Activated T-helper 2 cell treated with anti-CD3 and anti-CD28 coated beads, Interferon-gamma antibody, Interleukin-2, Interleukin-4, amounts not matched to agents 10 μg/mL and 5 μg/mL and 100 μg/mL, durations not matched to agents 14 hours and 24 hours and 36 hours (primary cell): ENCODE measurements around the gene DDX59. TPM values are rescaled to one million over a fixed set of nuclear protein-coding genes. Genes with fewer than 3 reads are reported as not detected.
A peak's percentile ranks its signal among the peaks of the same experiment; 100 is the strongest.

Experiments
- DNase-seq: peaks from one replicate; pipeline ENCODE4 v3.0.0; 2021; ENCODE audit warnings: low spot score
- H3K27ac Mint-ChIP-seq: one replicate; pipeline ENCODE4 v1.8.0; 2021; ENCODE audit warnings: mixed read lengths
- H3K27me3 Mint-ChIP-seq: one replicate; pipeline ENCODE4 v1.8.0; 2021; ENCODE audit warnings: low read depth, mixed read lengths
- H3K36me3 Mint-ChIP-seq: one replicate; pipeline ENCODE4 v1.8.0; 2021; ENCODE audit warnings: low read depth, mixed read lengths
- H3K4me1 Mint-ChIP-seq: one replicate; pipeline ENCODE4 v1.8.0; 2021; ENCODE audit warnings: low read depth, mixed read lengths
- H3K4me3 Mint-ChIP-seq: one replicate; pipeline ENCODE4 v1.8.0; 2021; ENCODE audit warnings: low read depth, mild to moderate bottlenecking, moderate library complexity, mixed read lengths
- H3K9me3 Mint-ChIP-seq: one replicate; pipeline ENCODE4 v1.8.0; 2021; ENCODE audit warnings: mixed read lengths
- intact Hi-C: fragments of 100-400 bp; cut with micrococcal nuclease; formaldehyde crosslinking; loops from one replicate; pipeline ENCODE4 v1.15.1; 2023
- total RNA-seq: library from RNA; stranded (reverse); gene quantifications from 2 replicates; pipeline ENCODE4 v1.2.3, GENCODE V29; 2022

The DDX59 gene
- total RNA-seq, 1 donor from 2014 or later = 20.4 TPM

GRCh38 chr1:200686620-200687019 lies 16.9 kb upstream of the DDX59 start:
- H3K4me1 Mint-ChIP-seq = no peaks in the 10 kb centered on the region
- H3K4me3 Mint-ChIP-seq = no peak overlapping the region
- no peak overlapping the region for H3K27ac Mint-ChIP-seq
- no peaks in the 10 kb centered on the region for H3K36me3 Mint-ChIP-seq
- H3K27me3 Mint-ChIP-seq = peaks cover 14% of the 10 kb centered on the region
- intact Hi-C loops = no loop called here
- no peak for DNase-seq
- H3K9me3 Mint-ChIP-seq = no peaks in the 10 kb centered on the region

GRCh38 chr1:200684015-200684414 lies 14.3 kb upstream of the DDX59 start:
- no peaks in the 10 kb centered on the region for H3K36me3 Mint-ChIP-seq
- H3K9me3 Mint-ChIP-seq = no peaks in the 10 kb centered on the region
- no peak overlapping the region for H3K27ac Mint-ChIP-seq
- intact Hi-C loops = no loop called here
- peaks cover 14% of the 10 kb centered on the region for H3K27me3 Mint-ChIP-seq
- no peak overlapping the region for H3K4me3 Mint-ChIP-seq
- no peaks in the 10 kb centered on the region for H3K4me1 Mint-ChIP-seq
- DNase-seq = no peak

GRCh38 chr1:200683298-200683697 lies 13.6 kb upstream of the DDX59 start:
- Mint-ChIP-seq H3K27ac (no peak overlapping the region), H3K9me3 (no peaks in the 10 kb centered on the region), H3K27me3 (peaks cover 12% of the 10 kb centered on the region), H3K4me1 (no peaks in the 10 kb centered on the region), H3K36me3 (no peaks in the 10 kb centered on the region), H3K4me3 (no peak overlapping the region)
- intact Hi-C loops = no loop called here
- DNase-seq = no peak

- DNase-seq = no peak
- intact Hi-C loops = no loop called here
- Mint-ChIP-seq H3K27ac (no peak overlapping the region), H3K9me3 (no peaks in the 10 kb centered on the region), H3K4me3 (no peak overlapping the region), H3K27me3 (peaks cover 5% of the 10 kb centered on the region), H3K4me1 (no peaks in the 10 kb centered on the region), H3K36me3 (no peaks in the 10 kb centered on the region)
Measured at GRCh38 chr1:200681231-200681630, 11.5 kb upstream of the DDX59 start.

- Mint-ChIP-seq H3K36me3 (no peaks in the 10 kb centered on the region), H3K4me1 (peaks cover 10% of the 10 kb centered on the region), H3K9me3 (no peaks in the 10 kb centered on the region), H3K4me3 (no peak overlapping the region), H3K27ac (no peak overlapping the region), H3K27me3 (peaks cover 3% of the 10 kb centered on the region)
- intact Hi-C loops = no loop called here
- DNase-seq = no peak
Measured at GRCh38 chr1:200676829-200677228, 7.1 kb upstream of the DDX59 start.

GRCh38 chr1:200675588-200675852 lies 5.8 kb upstream of the DDX59 start:
- intact Hi-C loops = no loop called here
- Mint-ChIP-seq H3K9me3 (no peaks in the 10 kb centered on the region), H3K27ac (no peak overlapping the region), H3K27me3 (peaks cover 3% of the 10 kb centered on the region), H3K4me1 (peaks cover 14% of the 10 kb centered on the region), H3K36me3 (no peaks in the 10 kb centered on the region), H3K4me3 (no peak overlapping the region)
- no peak for DNase-seq

- no peak for DNase-seq
- Mint-ChIP-seq H3K4me1 (peaks cover 14% of the 10 kb centered on the region), H3K9me3 (no peaks in the 10 kb centered on the region), H3K27ac (no peak overlapping the region), H3K4me3 (no peak overlapping the region), H3K36me3 (no peaks in the 10 kb centered on the region), H3K27me3 (peaks cover 3% of the 10 kb centered on the region)
- intact Hi-C loops = loop anchor here (5.0 kb wide), 2 partner anchors 62 to 342 kb away; partner anchors contain the start of gene CAMSAP2
Measured at GRCh38 chr1:200674838-200675587, 5.3 kb upstream of the DDX59 start.

- peaks cover 14% of the 10 kb centered on the region for H3K4me1 Mint-ChIP-seq
- H3K36me3 Mint-ChIP-seq = no peaks in the 10 kb centered on the region
- intact Hi-C loops = loop anchor here (5.0 kb wide), 2 partner anchors 63 to 343 kb away; partner anchors contain the start of gene CAMSAP2
- DNase-seq = no peak
- no peaks in the 10 kb centered on the region for H3K9me3 Mint-ChIP-seq
- peaks cover 3% of the 10 kb centered on the region for H3K27me3 Mint-ChIP-seq
- H3K27ac Mint-ChIP-seq = no peak overlapping the region
- H3K4me3 Mint-ChIP-seq = no peak overlapping the region
Measured at GRCh38 chr1:200673952-200674823, 4.5 kb upstream of the DDX59 start.

GRCh38 chr1:200671235-200671786 lies 1.6 kb upstream of the DDX59 start:
- intact Hi-C loops = loop anchor here (5.0 kb wide), 2 partner anchors 66 to 346 kb away; partner anchors contain the start of gene CAMSAP2
- Mint-ChIP-seq H3K4me3 (peak overlapping the region; percentile 57), H3K4me1 (peaks cover 24% of the 10 kb centered on the region), H3K9me3 (no peaks in the 10 kb centered on the region), H3K27me3 (no peaks in the 10 kb centered on the region), H3K27ac (no peak overlapping the region), H3K36me3 (peaks cover 6% of the 10 kb centered on the region)
- no peak for DNase-seq

GRCh38 chr1:200670242-200671118 lies 773 bp upstream of the DDX59 start:
- intact Hi-C loops = loop anchor here (1.0 to 5.0 kb wide), 4 partner anchors 17 to 347 kb away; partner anchors contain the start of genes CAMSAP2 and KIF14
- Mint-ChIP-seq H3K4me1 (peaks cover 29% of the 10 kb centered on the region), H3K27me3 (no peaks in the 10 kb centered on the region), H3K27ac (peak overlapping the region; percentile 92), H3K4me3 (peak overlapping the region; percentile 93), H3K9me3 (no peaks in the 10 kb centered on the region), H3K36me3 (peaks cover 12% of the 10 kb centered on the region)
- no peak for DNase-seq

- DNase-seq = no peak
- peaks cover 23% of the 10 kb centered on the region for H3K4me1 Mint-ChIP-seq
- H3K27ac Mint-ChIP-seq = peak overlapping the region; percentile 79
- H3K36me3 Mint-ChIP-seq = peaks cover 28% of the 10 kb centered on the region
- no peaks in the 10 kb centered on the region for H3K9me3 Mint-ChIP-seq
- no peaks in the 10 kb centered on the region for H3K27me3 Mint-ChIP-seq
- intact Hi-C loops = loop anchor here (1.0 kb wide), 1 partner anchor 40 kb away; no protein-coding TSS in a partner anchor
- H3K4me3 Mint-ChIP-seq = peak overlapping the region; percentile 83
Measured at GRCh38 chr1:200668514-200669313, 993 bp downstream of the DDX59 start.
